Loucy (cell line): ENCODE measurements around the gene RRAS.

Source experiments
- H2AFZ ChIP-seq: fragments of 200-600 bp; sonication (generic); 2 replicates; pipeline ENCODE4 v1.6.0; 2016; ENCODE audit warnings: antibody characterized with exemption, mild to moderate bottlenecking, low read length, moderate library complexity
- H3F3A ChIP-seq: fragments of 200-600 bp; 2 replicates; pipeline ENCODE4 v1.6.0; 2016; ENCODE audit warnings: antibody characterized with exemption, low read depth, mild to moderate bottlenecking
- H3K27me3 ChIP-seq: fragments of 200-600 bp; sonication (generic); 2 replicates; pipeline ENCODE4 v1.6.1; 2014; ENCODE audit warnings: low read length, mild to moderate bottlenecking; ENCODE audit not compliant: insufficient read depth, poor library complexity, severe bottlenecking
- H3K36me3 ChIP-seq: fragments of 200-600 bp; sonication (generic); 2 replicates; pipeline ENCODE4 v1.6.1; 2016; ENCODE audit warnings: low read length; ENCODE audit not compliant: insufficient read depth
- H3K4me1 ChIP-seq: fragments of 200-600 bp; sonication (generic); 2 replicates; pipeline ENCODE4 v1.5.1; 2014; ENCODE audit warnings: low read length, mild to moderate bottlenecking; ENCODE audit not compliant: insufficient read depth, poor library complexity, severe bottlenecking
- H3K4me2 ChIP-seq: fragments of 200-600 bp; sonication (generic); 2 replicates; pipeline ENCODE4 v1.6.0; 2014; ENCODE audit warnings: antibody characterized with exemption, low read length, low read depth, mild to moderate bottlenecking; ENCODE audit not compliant: poor library complexity, severe bottlenecking
- H3K4me3 ChIP-seq: fragments of 200-600 bp; sonication (generic); 2 replicates; pipeline ENCODE4 v1.5.1; 2014; ENCODE audit warnings: low read length, mild to moderate bottlenecking, mixed read lengths; ENCODE audit not compliant: poor library complexity, severe bottlenecking
- H3K79me2 ChIP-seq: fragments of 200-600 bp; sonication (generic); 2 replicates; pipeline ENCODE4 v1.6.1; 2014; ENCODE audit warnings: low read length; ENCODE audit not compliant: insufficient read depth
- H3K9ac ChIP-seq: fragments of 200-600 bp; sonication (generic); 2 replicates; pipeline ENCODE4 v1.6.0; 2014; ENCODE audit warnings: mild to moderate bottlenecking, low read depth, low read length, moderate library complexity; ENCODE audit not compliant: poor library complexity, severe bottlenecking
- H3K9me2 ChIP-seq: fragments of 200-600 bp; sonication (generic); replicated peaks from 2 replicates; pipeline ENCODE4 v1.6.1; 2016; ENCODE audit warnings: low read depth, low read length, mixed read lengths
- H3K9me3 ChIP-seq: fragments of 200-600 bp; sonication (generic); 2 replicates; pipeline ENCODE4 v1.6.1; 2014; ENCODE audit warnings: mild to moderate bottlenecking, antibody characterized with exemption, low read length, low read depth; ENCODE audit not compliant: insufficient read depth
- H4K20me1 ChIP-seq: fragments of 200-600 bp; sonication (generic); 2 replicates; pipeline ENCODE4 v1.6.0; 2014; ENCODE audit warnings: antibody characterized with exemption, low read length, mild to moderate bottlenecking; ENCODE audit not compliant: insufficient read depth, poor library complexity, severe bottlenecking
- CTCF ChIP-seq: fragments of 200-600 bp; sonication (generic); conservative IDR thresholded peaks from 2 replicates; pipeline ENCODE4 v1.5.1; 2014; ENCODE audit warnings: mild to moderate bottlenecking, antibody characterized with exemption, low read length
- EZH2phosphoT487 ChIP-seq: fragments of 200-600 bp; IDR thresholded peaks from 2 replicates; pipeline ENCODE4 v1.6.1; 2018; ENCODE audit warnings: antibody characterized with exemption, mild to moderate bottlenecking, moderate library complexity, borderline replicate concordance

RRAS gene

DNA sequence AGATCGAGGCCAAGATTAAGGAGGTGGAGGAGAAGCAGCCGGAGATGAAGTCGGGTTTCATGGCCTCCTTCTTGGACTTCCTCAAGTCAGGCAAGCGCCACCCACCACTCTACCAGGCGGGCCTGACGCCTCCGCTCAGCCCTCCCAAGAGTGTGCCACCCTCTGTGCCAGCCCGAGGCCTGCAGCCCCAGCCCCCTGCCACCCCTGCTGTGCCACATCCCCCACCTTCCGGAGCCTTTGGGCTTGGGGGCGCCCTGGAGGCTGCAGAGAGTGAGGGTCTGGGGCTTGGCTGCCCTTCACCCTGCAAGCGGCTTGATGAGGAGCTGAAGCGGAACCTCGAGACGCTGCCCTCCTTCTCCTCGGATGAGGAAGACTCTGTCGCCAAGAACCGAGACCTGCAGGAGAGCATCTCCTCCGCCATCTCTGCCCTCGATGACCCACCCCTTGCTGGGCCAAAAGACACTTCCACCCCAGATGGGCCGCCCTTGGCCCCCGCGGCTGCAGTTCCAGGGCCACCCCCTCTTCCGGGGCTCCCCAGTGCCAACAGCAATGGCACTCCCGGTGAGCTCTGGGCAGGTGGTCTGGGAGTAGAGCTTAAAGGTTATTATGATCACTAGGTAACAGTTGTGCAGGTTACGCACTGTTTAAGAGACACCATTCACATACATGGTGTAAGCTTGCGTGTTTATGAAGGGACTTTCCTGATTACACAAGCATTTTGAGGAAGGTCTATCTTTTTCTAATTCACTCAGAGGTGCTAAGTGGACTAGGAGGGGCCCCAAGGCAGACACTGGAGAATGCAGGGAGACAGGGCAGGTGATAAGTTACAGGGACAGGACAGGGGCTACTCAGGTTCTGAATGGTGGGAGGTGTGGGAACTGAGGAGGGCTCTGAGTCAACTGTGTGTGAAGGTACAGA, 40.3 kb downstream of the RRAS start:
- peaks cover 56% of the 10 kb centered on the region for H4K20me1 ChIP-seq
- H3K27me3 ChIP-seq = no peaks in the 10 kb centered on the region
- no peaks in the 10 kb centered on the region for H3F3A ChIP-seq
- no peaks in the 10 kb centered on the region for H3K9me2 ChIP-seq
- H3K36me3 ChIP-seq = peaks cover 73% of the 10 kb centered on the region; the same call in 1 of the 2 replicates
- H3K79me2 ChIP-seq = peaks cover 39% of the 10 kb centered on the region; the same call in 1 of the 2 replicates
- no peak for TF ChIP-seq CTCF
- no peak for TF ChIP-seq EZH2phosphoT487
- H3K4me3 ChIP-seq = no peak overlapping the region
- no peaks in the 10 kb centered on the region for H3K9me3 ChIP-seq
- H3K9ac ChIP-seq = no peak overlapping the region
- no peaks in the 10 kb centered on the region for H3K4me1 ChIP-seq
- no peak overlapping the region for H2AFZ ChIP-seq
- no peak overlapping the region for H3K4me2 ChIP-seq

DNA sequence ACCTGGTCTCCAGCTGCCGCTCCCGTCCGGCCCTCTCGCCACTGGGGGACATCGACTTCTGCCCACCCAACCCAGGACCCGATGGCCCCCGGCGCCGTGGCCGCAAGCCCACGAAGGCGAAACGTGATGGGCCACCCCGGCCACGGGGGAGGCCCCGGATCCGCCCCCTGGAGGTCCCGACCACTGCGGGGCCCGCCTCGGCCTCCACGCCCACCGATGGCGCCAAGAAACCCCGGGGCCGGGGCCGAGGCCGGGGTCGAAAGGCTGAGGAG, 42.3 kb downstream of the RRAS start:
- Histone ChIP-seq H3K9me3 (no peaks in the 10 kb centered on the region), H3K27me3 (no peaks in the 10 kb centered on the region), H2AFZ (no peak overlapping the region), H3K4me2 (no peak overlapping the region), H3K9me2 (no peaks in the 10 kb centered on the region), H3K9ac (no peak overlapping the region), H3K36me3 (peaks cover 69% of the 10 kb centered on the region; the same call in 1 of the 2 replicates), H3K79me2 (peaks cover 50% of the 10 kb centered on the region), H3K4me1 (peaks cover 12% of the 10 kb centered on the region), H4K20me1 (peaks cover 69% of the 10 kb centered on the region), H3K4me3 (no peak overlapping the region), H3F3A (peaks cover 2% of the 10 kb centered on the region; the same call in 1 of the 2 replicates)
- TF ChIP-seq EZH2phosphoT487 (no peak), CTCF (no peak)

GRCh38 chr19:49596954-49597702, 42.8 kb downstream of the RRAS start:
- Histone ChIP-seq H3K4me2 (no peak overlapping the region), H3K36me3 (peaks cover 63% of the 10 kb centered on the region; the same call in 1 of the 2 replicates), H3K9me3 (no peaks in the 10 kb centered on the region), H3K9ac (no peak overlapping the region), H3K27me3 (no peaks in the 10 kb centered on the region), H3K4me1 (peaks cover 17% of the 10 kb centered on the region), H3F3A (peaks cover 7% of the 10 kb centered on the region; the same call in 1 of the 2 replicates), H4K20me1 (peaks cover 74% of the 10 kb centered on the region), H3K9me2 (no peaks in the 10 kb centered on the region), H3K79me2 (peaks cover 50% of the 10 kb centered on the region), H3K4me3 (no peak overlapping the region), H2AFZ (no peak overlapping the region)
- TF ChIP-seq EZH2phosphoT487 (no peak), CTCF (no peak)
